HepG2 (cell line): Measurements from ENCODE around the gene UNC5CL. TPM values are rescaled to one million over a fixed set of nuclear protein-coding genes. Genes with fewer than 3 reads are reported as not detected.
A peak's percentile ranks its signal among the peaks of the same experiment; 100 is the strongest.

ENCODE experiments used
- AHR ChIP-seq: IDR thresholded peaks from 2 replicates; pipeline ENCODE4 v1.6.1; 2018; ENCODE audit warnings: missing genetic modification reagents, missing compliant biosample characterization
- ARHGAP35 ChIP-seq: sonication (generic); formaldehyde crosslinking; IDR thresholded peaks from 2 replicates; pipeline ENCODE4 v1.9.0; 2022; ENCODE audit warnings: mild to moderate bottlenecking, inconsistent platforms, moderate library complexity, missing genetic modification reagents, borderline replicate concordance
- ARNTL ChIP-seq: sonication (generic); formaldehyde crosslinking; IDR thresholded peaks from 2 replicates; pipeline ENCODE4 v1.4.0; 2020; ENCODE audit warnings: mild to moderate bottlenecking, missing genetic modification reagents
- ATF1 ChIP-seq: IDR thresholded peaks from 2 replicates; pipeline ENCODE4 v1.6.1; 2016; ENCODE audit warnings: mild to moderate bottlenecking, control low read depth
- CBX5 ChIP-seq: sonication (generic); formaldehyde crosslinking; IDR thresholded peaks from 2 replicates; pipeline ENCODE4 v1.4.0; 2020; ENCODE audit warnings: missing genetic modification reagents, borderline replicate concordance
- PHF21A ChIP-seq: sonication (generic); formaldehyde crosslinking; IDR thresholded peaks from 2 replicates; pipeline ENCODE4 v1.5.0; 2020; ENCODE audit warnings: mild to moderate bottlenecking, missing genetic modification reagents
- TBX2 ChIP-seq: sonication (generic); formaldehyde crosslinking; IDR thresholded peaks from 2 replicates; pipeline ENCODE4 v1.5.0; 2020; ENCODE audit warnings: missing genetic modification reagents, mild to moderate bottlenecking, borderline replicate concordance
- TEAD2 ChIP-seq: sonication (generic); formaldehyde crosslinking; IDR thresholded peaks from 2 replicates; pipeline ENCODE4 v1.9.0; 2021; ENCODE audit warnings: missing genetic modification reagents
- ZKSCAN5 ChIP-seq: sonication (generic); formaldehyde crosslinking; IDR thresholded peaks from 2 replicates; pipeline ENCODE4 v1.5.1; 2020; ENCODE audit warnings: mild to moderate bottlenecking, missing genetic modification reagents
- ZNF30 ChIP-seq: sonication (generic); formaldehyde crosslinking; IDR thresholded peaks from 2 replicates; pipeline ENCODE4 v1.5.0; 2020; ENCODE audit warnings: mild to moderate bottlenecking, missing genetic modification reagents
- ZNF746 ChIP-seq: sonication (generic); formaldehyde crosslinking; IDR thresholded peaks from 2 replicates; pipeline ENCODE4 v1.8.0; 2022; ENCODE audit warnings: mild to moderate bottlenecking, missing genetic modification reagents
- ZSCAN20 ChIP-seq: sonication (generic); formaldehyde crosslinking; IDR thresholded peaks from 2 replicates; pipeline ENCODE4 v1.4.0; 2020; ENCODE audit warnings: missing genetic modification reagents, mild to moderate bottlenecking, borderline replicate concordance
- ZSCAN25 ChIP-seq: sonication (generic); formaldehyde crosslinking; IDR thresholded peaks from 2 replicates; pipeline ENCODE4 v1.8.0; 2022; ENCODE audit warnings: mild to moderate bottlenecking, missing genetic modification reagents
- polyA plus RNA-seq, 8 experiments: library from polyadenylated mRNA; depleted of rRNA in 3 of 8; stranded (reverse) in 7 of 8; unstranded in 1 of 8; fragments of >200 nt; fragmentation: Illumina TruSeq in 4 of 8; extraction: Trizol in 4 of 8; gene quantifications; 2 replicates each; pipeline versions ENCODE4 v1.2.1 to v1.2.3, GENCODE V29; 2011 to 2016; ENCODE audit warnings: low read depth in 4 of 8, missing spikeins in 1 of 8, mixed read lengths in 1 of 8; ENCODE audit not compliant: insufficient read depth in 1 of 8
- total RNA-seq, 5 experiments: library from RNA; depleted of rRNA; stranded (reverse); fragments of >200 nt; fragmentation: Illumina TruSeq; extraction: Trizol; gene quantifications; 2 replicates each; pipeline ENCODE4 v1.2.3, GENCODE V29; 2016; ENCODE audit warnings: low read depth in 1 of 5
- TF ChIP-seq, protein P1 (sequence below): sonication (generic); formaldehyde crosslinking; IDR thresholded peaks from 2 replicates; pipeline ENCODE4 v1.5.1; 2020; ENCODE audit warnings: missing genetic modification reagents, mild to moderate bottlenecking, borderline replicate concordance
- TF ChIP-seq, protein P2 (sequence below): sonication (generic); formaldehyde crosslinking; conservative IDR thresholded peaks from 2 replicates; pipeline ENCODE4 v1.8.0; 2022; ENCODE audit warnings: missing genetic modification reagents
- TF ChIP-seq, protein P3 (sequence below): IDR thresholded peaks from 2 replicates; pipeline ENCODE4 v1.4.0; 2020; ENCODE audit warnings: mild to moderate bottlenecking, missing genetic modification reagents
- TF ChIP-seq, protein P4 (sequence below): IDR thresholded peaks from 2 replicates; pipeline ENCODE4 v1.6.1; 2016; ENCODE audit warnings: low read depth, control low read depth
- TF ChIP-seq, protein P5 (sequence below): sonication (generic); formaldehyde crosslinking; IDR thresholded peaks from 2 replicates; pipeline ENCODE4 v1.4.0; 2020; ENCODE audit warnings: missing genetic modification reagents

Gene UNC5CL
- total and polyA plus RNA-seq, 2 of the 13 experiments (the other 11 are each of a cell fraction or from before 2014, with no cell fraction given) = 2.4 to 2.5 TPM

DNA sequence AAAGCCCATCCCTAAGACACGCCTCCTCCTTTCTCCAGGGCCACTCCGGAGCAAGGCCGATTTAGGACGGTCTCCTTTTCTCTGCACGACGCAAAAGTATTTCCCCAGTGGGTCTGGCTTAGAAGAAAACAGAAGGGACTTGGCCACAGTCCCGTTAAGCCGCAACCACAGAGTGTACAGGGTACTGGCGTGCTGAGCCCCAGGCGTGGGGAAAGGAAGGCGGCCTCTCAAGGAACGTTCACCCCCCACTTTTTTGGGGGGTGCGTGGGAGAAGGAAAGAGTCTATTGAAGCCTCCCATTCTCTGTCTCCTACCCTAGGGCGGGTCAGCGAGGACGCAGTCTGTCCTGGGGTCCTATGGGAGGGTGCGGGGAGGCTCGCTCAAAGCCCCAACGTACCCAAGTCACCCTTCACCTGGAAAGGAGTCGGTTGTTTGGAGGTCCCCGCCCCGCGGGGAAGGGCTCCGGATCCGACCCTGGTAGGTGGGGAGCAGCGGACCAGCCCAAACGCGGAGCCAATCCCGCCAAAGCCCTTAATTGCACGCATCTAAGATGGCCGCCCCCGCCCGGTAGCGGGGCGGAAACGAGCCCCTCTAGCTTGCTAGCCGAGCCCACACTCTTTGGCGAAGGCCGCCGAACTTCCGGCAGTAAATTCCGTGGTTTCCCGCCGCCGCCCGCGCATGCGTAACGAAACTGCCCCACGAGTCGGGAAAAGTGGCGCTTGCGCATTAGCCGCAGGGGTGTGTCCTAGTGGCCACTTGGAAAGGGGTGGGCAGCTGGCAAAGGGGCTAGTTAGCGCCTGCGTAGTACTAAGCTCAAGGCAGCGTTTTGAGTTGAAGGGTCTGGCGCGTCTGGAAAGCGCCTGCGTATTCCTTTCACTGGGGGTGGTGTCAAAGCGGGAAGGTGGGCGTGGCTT, 33.2 kb upstream of the UNC5CL start, which contains the start of gene OARD1 (continued):
- TF ChIP-seq, protein P1, sequence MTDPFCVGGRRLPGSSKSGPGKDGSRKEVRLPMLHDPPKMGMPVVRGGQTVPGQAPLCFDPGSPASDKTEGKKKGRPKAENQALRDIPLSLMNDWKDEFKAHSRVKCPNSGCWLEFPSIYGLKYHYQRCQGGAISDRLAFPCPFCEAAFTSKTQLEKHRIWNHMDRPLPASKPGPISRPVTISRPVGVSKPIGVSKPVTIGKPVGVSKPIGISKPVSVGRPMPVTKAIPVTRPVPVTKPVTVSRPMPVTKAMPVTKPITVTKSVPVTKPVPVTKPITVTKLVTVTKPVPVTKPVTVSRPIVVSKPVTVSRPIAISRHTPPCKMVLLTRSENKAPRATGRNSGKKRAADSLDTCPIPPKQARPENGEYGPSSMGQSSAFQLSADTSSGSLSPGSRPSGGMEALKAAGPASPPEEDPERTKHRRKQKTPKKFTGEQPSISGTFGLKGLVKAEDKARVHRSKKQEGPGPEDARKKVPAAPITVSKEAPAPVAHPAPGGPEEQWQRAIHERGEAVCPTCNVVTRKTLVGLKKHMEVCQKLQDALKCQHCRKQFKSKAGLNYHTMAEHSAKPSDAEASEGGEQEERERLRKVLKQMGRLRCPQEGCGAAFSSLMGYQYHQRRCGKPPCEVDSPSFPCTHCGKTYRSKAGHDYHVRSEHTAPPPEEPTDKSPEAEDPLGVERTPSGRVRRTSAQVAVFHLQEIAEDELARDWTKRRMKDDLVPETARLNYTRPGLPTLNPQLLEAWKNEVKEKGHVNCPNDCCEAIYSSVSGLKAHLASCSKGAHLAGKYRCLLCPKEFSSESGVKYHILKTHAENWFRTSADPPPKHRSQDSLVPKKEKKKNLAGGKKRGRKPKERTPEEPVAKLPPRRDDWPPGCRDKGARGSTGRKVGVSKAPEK = peak; percentile 84; the same call in 1 of the 2 replicates
- TF ChIP-seq ZSCAN20 (CRISPR knock-in tag) (peak; percentile 82; the same call in 1 of the 2 replicates), ZKSCAN5 (CRISPR knock-in tag) (no peak), PHF21A (CRISPR knock-in tag) (peak; percentile 95), ZSCAN25 (CRISPR knock-in tag) (no peak), ARNTL (CRISPR knock-in tag) (0 out of 2 replicates have a peak, but pooled peaks have one; percentile 43), ZNF746 (CRISPR knock-in tag) (peak; percentile 69; the same call in 1 of the 2 replicates), CBX5 (CRISPR knock-in tag) (no peak; the same call in 1 of the 2 replicates), ARHGAP35 (CRISPR knock-in tag) (no peak), TEAD2 (CRISPR knock-in tag) (0 out of 2 replicates have a peak, but pooled peaks have one; percentile 9), AHR (CRISPR knock-in tag) (no peak; the same call in 1 of the 2 replicates), ZNF30 (no peak), TBX2 (CRISPR knock-in tag) (peak; percentile 46; the same call in 1 of the 2 replicates), ATF1 (CRISPR knock-in tag) (peak; percentile 56; the same call in 1 of the 2 replicates)
- TF ChIP-seq, protein P2, sequence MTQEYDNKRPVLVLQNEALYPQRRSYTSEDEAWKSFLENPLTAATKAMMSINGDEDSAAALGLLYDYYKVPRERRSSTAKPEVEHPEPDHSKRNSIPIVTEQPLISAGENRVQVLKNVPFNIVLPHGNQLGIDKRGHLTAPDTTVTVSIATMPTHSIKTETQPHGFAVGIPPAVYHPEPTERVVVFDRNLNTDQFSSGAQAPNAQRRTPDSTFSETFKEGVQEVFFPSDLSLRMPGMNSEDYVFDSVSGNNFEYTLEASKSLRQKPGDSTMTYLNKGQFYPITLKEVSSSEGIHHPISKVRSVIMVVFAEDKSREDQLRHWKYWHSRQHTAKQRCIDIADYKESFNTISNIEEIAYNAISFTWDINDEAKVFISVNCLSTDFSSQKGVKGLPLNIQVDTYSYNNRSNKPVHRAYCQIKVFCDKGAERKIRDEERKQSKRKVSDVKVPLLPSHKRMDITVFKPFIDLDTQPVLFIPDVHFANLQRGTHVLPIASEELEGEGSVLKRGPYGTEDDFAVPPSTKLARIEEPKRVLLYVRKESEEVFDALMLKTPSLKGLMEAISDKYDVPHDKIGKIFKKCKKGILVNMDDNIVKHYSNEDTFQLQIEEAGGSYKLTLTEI (CRISPR knock-in tag) = no peak
- TF ChIP-seq, protein P3, sequence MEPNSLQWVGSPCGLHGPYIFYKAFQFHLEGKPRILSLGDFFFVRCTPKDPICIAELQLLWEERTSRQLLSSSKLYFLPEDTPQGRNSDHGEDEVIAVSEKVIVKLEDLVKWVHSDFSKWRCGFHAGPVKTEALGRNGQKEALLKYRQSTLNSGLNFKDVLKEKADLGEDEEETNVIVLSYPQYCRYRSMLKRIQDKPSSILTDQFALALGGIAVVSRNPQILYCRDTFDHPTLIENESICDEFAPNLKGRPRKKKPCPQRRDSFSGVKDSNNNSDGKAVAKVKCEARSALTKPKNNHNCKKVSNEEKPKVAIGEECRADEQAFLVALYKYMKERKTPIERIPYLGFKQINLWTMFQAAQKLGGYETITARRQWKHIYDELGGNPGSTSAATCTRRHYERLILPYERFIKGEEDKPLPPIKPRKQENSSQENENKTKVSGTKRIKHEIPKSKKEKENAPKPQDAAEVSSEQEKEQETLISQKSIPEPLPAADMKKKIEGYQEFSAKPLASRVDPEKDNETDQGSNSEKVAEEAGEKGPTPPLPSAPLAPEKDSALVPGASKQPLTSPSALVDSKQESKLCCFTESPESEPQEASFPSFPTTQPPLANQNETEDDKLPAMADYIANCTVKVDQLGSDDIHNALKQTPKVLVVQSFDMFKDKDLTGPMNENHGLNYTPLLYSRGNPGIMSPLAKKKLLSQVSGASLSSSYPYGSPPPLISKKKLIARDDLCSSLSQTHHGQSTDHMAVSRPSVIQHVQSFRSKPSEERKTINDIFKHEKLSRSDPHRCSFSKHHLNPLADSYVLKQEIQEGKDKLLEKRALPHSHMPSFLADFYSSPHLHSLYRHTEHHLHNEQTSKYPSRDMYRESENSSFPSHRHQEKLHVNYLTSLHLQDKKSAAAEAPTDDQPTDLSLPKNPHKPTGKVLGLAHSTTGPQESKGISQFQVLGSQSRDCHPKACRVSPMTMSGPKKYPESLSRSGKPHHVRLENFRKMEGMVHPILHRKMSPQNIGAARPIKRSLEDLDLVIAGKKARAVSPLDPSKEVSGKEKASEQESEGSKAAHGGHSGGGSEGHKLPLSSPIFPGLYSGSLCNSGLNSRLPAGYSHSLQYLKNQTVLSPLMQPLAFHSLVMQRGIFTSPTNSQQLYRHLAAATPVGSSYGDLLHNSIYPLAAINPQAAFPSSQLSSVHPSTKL (CRISPR knock-in tag) = peak; percentile 49
- TF ChIP-seq, protein P4, sequence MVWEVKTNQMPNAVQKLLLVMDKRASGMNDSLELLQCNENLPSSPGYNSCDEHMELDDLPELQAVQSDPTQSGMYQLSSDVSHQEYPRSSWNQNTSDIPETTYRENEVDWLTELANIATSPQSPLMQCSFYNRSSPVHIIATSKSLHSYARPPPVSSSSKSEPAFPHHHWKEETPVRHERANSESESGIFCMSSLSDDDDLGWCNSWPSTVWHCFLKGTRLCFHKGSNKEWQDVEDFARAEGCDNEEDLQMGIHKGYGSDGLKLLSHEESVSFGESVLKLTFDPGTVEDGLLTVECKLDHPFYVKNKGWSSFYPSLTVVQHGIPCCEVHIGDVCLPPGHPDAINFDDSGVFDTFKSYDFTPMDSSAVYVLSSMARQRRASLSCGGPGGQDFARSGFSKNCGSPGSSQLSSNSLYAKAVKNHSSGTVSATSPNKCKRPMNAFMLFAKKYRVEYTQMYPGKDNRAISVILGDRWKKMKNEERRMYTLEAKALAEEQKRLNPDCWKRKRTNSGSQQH (CRISPR knock-in tag) = peak; percentile 22
- TF ChIP-seq, protein P5, sequence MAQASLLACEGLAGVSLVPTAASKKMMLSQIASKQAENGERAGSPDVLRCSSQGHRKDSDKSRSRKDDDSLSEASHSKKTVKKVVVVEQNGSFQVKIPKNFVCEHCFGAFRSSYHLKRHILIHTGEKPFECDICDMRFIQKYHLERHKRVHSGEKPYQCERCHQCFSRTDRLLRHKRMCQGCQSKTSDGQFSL (CRISPR knock-in tag) = peak; percentile 69
